GM11168 (cell line): ENCODE measurements around the gene USB1.

Experiments used
- in situ Hi-C: fragments of 300-500 bp; cut with MboI; formaldehyde crosslinking; loops from one replicate; pipeline ENCODE4 v1.12.0; 2022; ENCODE audit warnings: low sequenced_read_pairs; ENCODE audit not compliant: unreplicated experiment

USB1 gene

GRCh38 chr16:58000706-58001676, at the start of gene USB1:
Gene USB1 (plus strand): TSS chr16:58001407. CDS start chr16:58001484, 77 bp downstream.
- in situ Hi-C loops: loop anchor here (10.0 kb wide), 1 partner anchor 106 kb away; no protein-coding TSS in a partner anchor

- in situ Hi-C loops: no loop called here
Observed at GRCh38 chr16:57952909-57953308, 48.3 kb upstream of the USB1 start.

DNA sequence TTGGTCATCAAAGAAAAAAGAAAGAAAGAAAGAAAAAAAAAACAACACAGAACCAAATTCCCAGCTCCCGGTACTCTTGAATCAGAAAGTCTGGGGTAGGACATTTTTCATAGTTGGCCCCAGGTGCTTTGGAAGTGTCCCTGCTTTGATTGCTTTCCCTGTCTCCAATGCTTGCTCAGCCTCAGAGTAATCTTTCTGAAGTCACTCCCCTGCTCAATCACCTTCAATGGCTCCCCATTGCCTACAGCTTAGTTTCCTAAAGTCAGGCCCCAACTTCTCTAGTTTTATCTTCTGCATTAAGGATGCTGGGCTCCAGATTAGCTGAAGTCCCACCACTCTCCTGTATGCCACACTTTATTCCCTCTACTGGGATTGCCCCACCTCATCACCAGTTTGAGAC, 47.4 kb upstream of the USB1 start:
- in situ Hi-C loops: no loop called here

DNA sequence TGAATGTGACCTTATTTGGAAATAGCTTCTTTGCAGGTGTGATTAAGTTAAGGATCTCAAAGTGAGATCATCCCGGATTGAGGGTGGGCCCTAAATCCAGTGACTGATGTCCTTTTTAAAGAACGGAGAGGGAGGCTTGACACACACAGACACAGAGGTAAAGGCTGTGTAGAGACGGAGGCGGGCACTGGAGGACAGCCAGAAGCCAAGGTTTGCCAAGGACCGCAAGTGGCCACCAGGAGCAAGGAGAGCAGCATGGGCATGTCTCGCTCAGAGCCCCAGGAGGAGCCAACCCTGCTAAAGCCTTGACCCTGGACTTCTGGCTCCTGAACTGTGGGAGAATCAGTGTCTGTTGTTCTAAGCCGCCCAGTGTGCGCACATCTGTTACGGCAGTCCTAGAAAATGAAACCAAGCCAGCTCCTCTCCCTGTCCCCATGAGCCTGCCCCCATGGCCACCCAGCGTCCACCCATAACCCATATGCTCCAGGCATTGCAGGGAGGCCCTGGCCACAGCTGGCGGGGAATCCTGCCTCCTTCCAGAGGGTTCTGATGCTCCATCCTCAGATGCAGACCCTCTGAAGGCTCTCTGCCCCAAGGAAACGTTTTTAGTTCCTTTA, 45.5 kb upstream of the USB1 start:
- in situ Hi-C loops: no loop called here

GRCh38 chr16:57956270-57956808, 44.9 kb upstream of the USB1 start:
- in situ Hi-C loops: no loop called here

GRCh38 chr16:57956924-57957672, 44.1 kb upstream of the USB1 start:
- in situ Hi-C loops: no loop called here

DNA sequence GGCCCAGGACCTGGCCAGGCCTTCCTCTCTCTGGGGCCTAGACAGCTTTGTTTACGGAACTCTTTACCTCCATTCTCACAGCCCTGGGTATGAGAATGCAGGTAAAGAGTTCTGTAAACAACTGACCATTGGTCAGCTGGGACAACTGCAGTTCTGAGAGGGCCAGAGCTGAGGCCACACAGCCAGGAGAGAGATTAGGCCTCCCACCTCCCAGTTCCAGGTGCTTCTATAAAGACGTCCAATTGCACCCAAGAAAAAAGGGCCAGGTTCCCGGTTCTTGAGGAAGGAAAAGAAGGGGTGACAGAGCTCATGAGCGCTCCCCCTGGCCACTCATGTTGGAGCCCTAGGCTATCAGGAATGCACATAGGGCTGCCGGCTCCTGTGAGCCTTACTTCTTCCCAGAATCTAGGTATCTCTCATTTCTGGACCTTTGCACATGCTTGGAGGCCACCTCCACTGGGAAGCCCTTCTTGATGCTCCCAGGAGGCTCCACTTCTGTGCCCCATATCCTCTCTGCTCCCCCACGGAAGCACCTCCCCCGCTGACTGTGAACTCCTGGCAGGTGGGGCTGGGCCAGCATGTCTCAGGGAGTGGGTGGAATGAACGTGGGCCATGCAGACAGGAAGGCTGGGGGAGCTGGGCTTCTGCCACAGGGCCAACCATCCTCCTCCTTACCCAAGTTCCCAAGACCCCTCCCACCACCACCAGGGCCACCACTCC, 43.4 kb upstream of the USB1 start:
- in situ Hi-C loops: no loop called here

- in situ Hi-C loops: no loop called here
Observed at GRCh38 chr16:57958544-57958943, 42.7 kb upstream of the USB1 start.

DNA sequence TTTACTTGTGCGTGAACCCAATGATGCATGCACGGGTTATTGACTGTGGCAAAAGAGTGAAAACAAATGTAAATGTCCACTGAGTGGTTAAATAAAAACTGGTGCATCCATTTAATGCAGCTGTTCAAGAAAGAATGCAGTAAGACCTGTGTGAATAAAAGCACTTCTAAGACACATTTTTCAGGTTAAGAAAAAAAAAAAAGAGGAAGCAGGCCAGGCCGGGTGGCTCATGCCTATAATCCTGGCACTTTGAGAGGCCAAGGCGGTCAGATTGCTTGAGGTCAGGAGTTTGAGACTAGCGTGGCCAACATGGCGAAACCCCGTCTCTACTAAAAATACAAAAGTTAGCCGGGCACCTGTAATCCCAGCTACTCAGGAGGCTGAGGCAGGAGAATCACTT, 42.1 kb upstream of the USB1 start:
- in situ Hi-C loops: no loop called here

DNA sequence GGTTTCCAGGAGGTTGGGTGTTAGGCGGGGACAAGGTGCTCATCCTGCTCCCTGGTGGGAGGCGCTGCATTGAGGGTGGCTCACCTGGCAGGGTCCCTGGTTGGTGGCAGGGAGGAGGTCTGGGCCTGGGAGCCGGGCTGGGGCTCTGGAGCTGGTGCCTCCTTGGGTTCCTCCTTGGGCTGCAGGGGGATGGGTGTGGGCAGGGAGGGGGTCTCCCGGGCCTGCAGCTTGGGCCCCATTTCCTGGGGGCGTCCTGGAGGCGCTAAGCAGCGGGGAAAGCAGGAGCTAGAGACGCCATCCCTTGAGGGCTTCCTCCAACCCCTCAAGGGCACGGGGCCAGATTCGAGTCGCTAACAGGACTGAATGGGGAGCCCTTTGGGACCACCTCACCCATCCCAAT, 41.4 kb upstream of the USB1 start:
- in situ Hi-C loops: no loop called here

DNA sequence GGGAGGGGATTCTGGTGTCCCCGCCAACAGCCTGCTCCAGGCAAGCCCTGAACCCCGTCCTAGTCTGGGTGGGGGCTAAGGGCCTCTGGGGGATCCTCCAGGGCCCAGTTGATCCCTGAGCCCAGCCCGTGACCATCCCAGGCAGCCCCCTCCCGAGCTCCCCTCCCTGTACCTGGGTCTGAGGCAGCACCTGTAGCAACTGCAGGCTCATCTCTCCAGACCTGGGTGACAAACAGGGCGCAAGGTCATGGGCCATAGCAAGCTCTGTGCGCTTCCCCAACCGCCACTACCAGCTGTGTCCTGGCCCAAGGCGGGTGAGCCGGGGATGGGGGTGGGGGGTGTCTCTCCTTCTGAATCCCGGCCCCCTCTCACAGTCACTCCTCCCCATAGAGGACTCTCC, 40.9 kb upstream of the USB1 start:
- in situ Hi-C loops: no loop called here

DNA sequence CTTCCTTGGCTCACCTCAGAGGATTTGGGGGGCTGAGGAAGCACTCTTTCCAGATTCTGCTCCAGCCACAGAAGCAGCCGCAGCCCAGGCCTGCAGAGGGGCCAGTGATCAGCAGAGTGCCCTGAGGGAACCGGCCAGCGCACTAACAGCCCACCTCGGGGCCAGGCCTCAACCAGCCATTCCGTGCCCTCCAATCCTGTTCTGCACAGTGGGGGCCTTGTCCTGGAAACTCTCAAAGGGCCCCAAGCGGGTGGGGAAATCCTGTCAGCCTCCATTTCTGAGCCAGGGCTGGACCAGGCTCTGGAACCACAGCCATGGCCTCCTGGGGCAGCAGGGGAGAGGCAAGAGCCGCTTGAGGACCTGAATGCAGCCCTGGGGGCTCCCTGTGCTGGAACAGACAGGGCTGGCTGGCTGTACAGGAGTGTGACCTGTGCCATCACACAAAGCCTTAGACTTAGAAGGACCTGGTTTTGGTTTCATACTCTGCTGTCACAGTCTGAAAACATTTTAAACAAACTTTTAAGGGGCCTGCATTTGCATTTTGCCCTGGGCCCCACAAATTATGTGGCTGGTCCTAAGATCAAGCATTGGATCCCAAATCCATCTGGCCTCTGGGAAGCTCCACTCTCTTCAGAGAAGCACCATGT, 40.3 kb upstream of the USB1 start:
- in situ Hi-C loops: no loop called here

DNA sequence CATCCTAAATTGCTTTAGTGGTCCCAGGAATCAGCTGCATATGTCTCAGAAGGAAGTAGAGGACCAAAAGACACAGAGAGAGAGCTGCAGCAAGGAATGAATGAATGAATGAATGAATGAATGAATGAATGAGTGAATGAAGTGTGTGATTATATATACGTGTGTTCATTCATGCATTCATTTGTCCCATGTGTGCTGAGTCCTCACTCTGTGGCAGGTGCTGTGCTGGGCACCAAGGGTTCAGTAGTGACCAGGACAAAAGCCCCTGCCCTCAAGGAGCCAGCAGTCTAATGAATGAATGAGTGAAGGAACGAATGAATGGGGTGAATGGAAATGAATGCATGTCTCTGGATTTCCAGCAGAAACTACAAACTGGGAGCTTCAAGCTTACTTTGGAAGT, 39.7 kb upstream of the USB1 start:
- in situ Hi-C loops: no loop called here

DNA sequence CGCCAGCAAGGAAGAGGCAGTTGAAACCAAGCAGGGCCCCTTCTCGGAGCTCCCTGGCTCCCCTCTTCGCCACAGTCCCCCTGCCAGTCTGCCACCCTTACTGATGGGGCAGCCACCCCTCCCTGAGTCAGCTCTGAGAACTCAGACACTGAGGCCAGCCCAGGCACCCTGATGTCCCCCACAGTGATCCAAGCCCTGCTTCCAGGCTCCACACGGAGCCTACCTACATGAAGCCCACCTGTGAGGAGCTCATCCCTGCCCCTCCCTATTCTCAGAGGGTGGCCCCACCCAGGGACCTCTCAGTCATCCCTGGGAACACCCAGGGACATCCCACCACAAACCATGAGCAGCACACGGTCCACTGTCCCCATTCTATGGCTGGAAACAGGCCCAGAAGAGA, 39.2 kb upstream of the USB1 start:
- in situ Hi-C loops: no loop called here

- in situ Hi-C loops: no loop called here
Observed at GRCh38 chr16:57962756-57963155, 38.5 kb upstream of the USB1 start.

DNA sequence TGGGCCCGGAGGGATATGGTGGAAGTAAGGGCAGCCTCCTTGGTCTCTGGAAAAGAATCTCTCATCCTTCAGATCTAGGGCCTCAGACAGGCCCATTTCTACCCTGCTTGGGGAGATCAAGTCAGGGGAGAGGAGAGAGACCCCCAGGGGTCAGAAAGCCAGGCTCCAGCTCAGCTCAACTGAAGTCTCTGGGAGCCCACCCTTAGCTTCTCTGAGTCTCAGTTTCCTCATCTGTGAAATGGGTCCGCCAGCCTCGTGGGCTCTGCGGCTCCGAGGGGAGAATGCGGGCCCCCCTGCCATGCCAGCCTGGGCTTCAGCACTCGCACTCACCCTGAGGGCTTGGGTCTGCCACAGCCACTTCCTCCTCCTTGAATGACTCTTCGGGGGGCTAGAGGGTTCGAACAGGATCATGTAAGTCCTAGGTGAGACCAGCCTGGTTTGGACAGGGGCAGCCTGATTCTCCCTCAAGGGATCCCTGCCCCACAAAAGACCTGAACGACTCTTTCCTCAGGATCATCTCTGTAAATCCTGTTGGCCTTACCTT, 37.0 kb upstream of the USB1 start:
- in situ Hi-C loops: no loop called here

DNA sequence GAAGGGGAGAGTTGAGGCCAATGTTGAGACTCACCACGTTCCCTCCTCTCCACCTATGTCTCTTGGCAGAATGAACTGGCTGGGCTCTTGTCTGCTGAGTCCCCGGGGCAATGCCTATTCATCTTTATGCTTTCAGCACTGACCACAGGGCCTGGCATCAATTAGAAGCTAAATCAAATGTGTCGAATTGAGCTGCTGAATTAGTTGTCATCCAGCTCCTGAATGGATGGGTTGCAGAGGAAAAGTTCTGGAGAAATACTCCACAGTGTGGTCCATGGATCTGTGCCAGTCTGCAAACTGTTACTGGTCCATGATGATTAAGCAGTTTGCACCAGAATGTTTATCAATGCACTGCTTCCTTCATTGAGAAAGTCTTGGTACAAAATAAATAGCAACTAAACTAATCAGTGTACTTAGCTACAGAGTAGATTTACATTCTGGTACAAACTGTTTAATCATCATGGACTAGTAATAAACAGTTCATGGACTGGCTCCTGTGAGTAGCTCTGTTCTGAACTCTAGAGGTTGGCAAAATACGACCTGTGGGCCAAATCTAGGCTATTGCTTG, 34.9 kb upstream of the USB1 start:
- in situ Hi-C loops: no loop called here

- in situ Hi-C loops: no loop called here
Observed at GRCh38 chr16:57966986-57967385, 34.2 kb upstream of the USB1 start.

DNA sequence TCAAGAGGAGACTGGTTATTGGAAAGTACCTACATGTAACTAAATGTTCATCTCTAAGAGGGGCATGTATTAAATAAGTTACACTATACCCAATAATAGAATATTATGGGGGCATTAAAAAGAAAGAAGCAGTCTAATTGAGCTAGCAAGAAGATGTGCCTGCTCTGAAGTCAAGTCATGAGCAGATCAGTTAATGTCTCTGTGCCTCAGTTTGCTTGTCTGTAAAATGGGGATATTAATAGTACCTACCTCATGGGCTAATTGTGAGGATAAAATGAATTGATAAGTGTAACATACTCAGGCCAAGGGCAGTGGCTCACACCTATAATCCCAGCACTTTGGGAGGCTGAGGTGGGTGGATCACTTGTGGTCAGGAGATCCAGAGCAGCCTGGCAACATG, 33.3 kb upstream of the USB1 start:
- in situ Hi-C loops: no loop called here
